Liver (tissue), 9 donors: ENCODE results near the gene AQP9. TPM values are rescaled to one million over a fixed set of nuclear protein-coding genes. Genes with fewer than 3 reads are reported as not detected.
A peak's percentile ranks its signal among the peaks of the same experiment; 100 is the strongest.

Source experiments
- DNase-seq: peaks from one replicate; pipeline ENCODE4 v3.0.0-alpha.2; 2017; ENCODE audit warnings: low spot score
- H3K27ac ChIP-seq, 2 donors: one replicate each; pipeline ENCODE4 v1.7.0; 2013; ENCODE audit warnings: inconsistent platforms in 2 of 2, low read length in 2 of 2, control low read depth in 1 of 2, low read depth in 1 of 2, mild to moderate bottlenecking in 1 of 2
- H3K27me3 ChIP-seq, 4 donors: one replicate each; pipeline versions ENCODE4 v1.6.1 to v1.7.0; 2013; ENCODE audit warnings: low read length in 3 of 4, inconsistent platforms in 1 of 4, mild to moderate bottlenecking in 1 of 4, moderate library complexity in 1 of 4; ENCODE audit not compliant: control insufficient read depth in 4 of 4, insufficient read depth in 4 of 4
- H3K36me3 ChIP-seq, 4 donors: one replicate each; pipeline versions ENCODE4 v1.6.1 to v1.7.0; 2013; ENCODE audit warnings: low read length in 3 of 4, mild to moderate bottlenecking in 3 of 4, low read depth in 1 of 4, moderate library complexity in 1 of 4; ENCODE audit not compliant: control insufficient read depth in 4 of 4, insufficient read depth in 3 of 4
- H3K4me1 ChIP-seq, 4 donors: one replicate each; pipeline versions ENCODE4 v1.6.1 to v1.7.0; 2013; ENCODE audit warnings: low read length in 3 of 4, mild to moderate bottlenecking in 3 of 4, moderate library complexity in 1 of 4; ENCODE audit not compliant: control insufficient read depth in 4 of 4, insufficient read depth in 4 of 4
- H3K4me3 ChIP-seq, 3 donors: one replicate each; pipeline versions ENCODE4 v1.6.1 to v1.7.0; 2013; ENCODE audit warnings: low read length in 3 of 3, control low read depth in 1 of 3, low read depth in 1 of 3, mild to moderate bottlenecking in 1 of 3
- H3K9ac ChIP-seq, 2 donors: one replicate each; pipeline ENCODE4 v1.7.0; 2013; ENCODE audit warnings: low read length in 2 of 2, mild to moderate bottlenecking in 2 of 2, moderate library complexity in 2 of 2, control low read depth in 1 of 2, low read depth in 1 of 2
- H3K9me3 ChIP-seq, 4 donors: one replicate each; pipeline versions ENCODE4 v1.6.1 to v1.7.0; 2013; ENCODE audit warnings: low read length in 3 of 4; ENCODE audit not compliant: control insufficient read depth in 4 of 4
- ATF3 ChIP-seq: IDR thresholded peaks from 2 replicates; pipeline ENCODE4 v1.6.1; 2016; ENCODE audit warnings: antibody characterized with exemption
- CTCF ChIP-seq: fragments of 150-350 bp; IDR thresholded peaks from 2 replicates; pipeline ENCODE4 v1.5.1; 2017; ENCODE audit warnings: improper control_type of control experiment, low read depth, low read length; ENCODE audit not compliant: missing input control
- EGR1 ChIP-seq, 2 donors: IDR thresholded peaks; 2 replicates each; pipeline ENCODE4 v1.6.1; 2016 to 2018; ENCODE audit warnings: antibody characterized with exemption in 2 of 2, low read depth in 2 of 2
- FOXA2 ChIP-seq: IDR thresholded peaks from 2 replicates; pipeline ENCODE4 v1.6.1; 2016; ENCODE audit warnings: antibody characterized with exemption
- HNF4G ChIP-seq: IDR thresholded peaks from 2 replicates; pipeline ENCODE4 v1.6.1; 2016; ENCODE audit warnings: antibody characterized with exemption
- MAX ChIP-seq: IDR thresholded peaks from 2 replicates; pipeline ENCODE4 v1.6.1; 2016; ENCODE audit warnings: antibody characterized with exemption
- NR2F2 ChIP-seq: IDR thresholded peaks from 2 replicates; pipeline ENCODE4 v1.6.1; 2016; ENCODE audit warnings: antibody characterized with exemption
- RAD21 ChIP-seq, 2 donors: IDR thresholded peaks; 2 replicates each; pipeline ENCODE4 v1.6.1; 2016; ENCODE audit warnings: antibody characterized with exemption in 2 of 2, mild to moderate bottlenecking in 2 of 2
- REST ChIP-seq: IDR thresholded peaks from 2 replicates; pipeline ENCODE4 v1.6.1; 2016; ENCODE audit warnings: antibody characterized with exemption, mild to moderate bottlenecking
- RXRA ChIP-seq, 2 donors: IDR thresholded peaks; 2 replicates each; pipeline ENCODE4 v1.6.1; 2017 to 2018; ENCODE audit warnings: antibody characterized with exemption in 2 of 2, mild to moderate bottlenecking in 1 of 2
- ZBTB33 ChIP-seq: IDR thresholded peaks from 2 replicates; pipeline ENCODE4 v1.6.1; 2016; ENCODE audit warnings: antibody characterized with exemption
- WGBS: extraction: QIAGEN DNeasy Blood & Tissue Kit; methylation state at CpG from one replicate; pipeline ENCODE4 v1.1.7; 2013; 5-methylcytosine and 5-hydroxymethylcytosine counted together
- polyA plus RNA-seq, 2 donors: library from polyadenylated mRNA; stranded (reverse) in 1 of 2; unstranded in 1 of 2; fragments of 200-250 nt in 1 of 2; fragments of >200 nt in 1 of 2; fragmentation: Nextera tagmentation in 1 of 2; extraction: Ambion mirVana in 1 of 2; gene quantifications; one replicate each; pipeline versions ENCODE4 v1.2.1 to v1.2.3, GENCODE V29; 2013 to 2015
- total RNA-seq, 2 donors: library from RNA; depleted of rRNA; stranded (reverse); fragments of >200 nt; gene quantifications; one replicate each; pipeline ENCODE4 v1.2.3, GENCODE V29; 2014
- donor health status: healthy.
- donor health status: healthy.
- donor health status: healthy.
- donor health status: healthy.
- donor health status: healthy.

The AQP9 gene
- total and polyA plus RNA-seq, 4 donors = 1.4 to 111 (median 86.6) TPM

GRCh38 chr15:58165661-58166060 is 27.5 kb downstream of the AQP9 start:
- Histone ChIP-seq H3K9me3 (no peaks in the 10 kb centered on the region), H3K27me3 (no peaks in the 10 kb centered on the region), H3K4me1 (peaks cover 0 to 20% (median 8%) of the 10 kb centered on the region in 4 donors), H3K27ac (no peak overlapping the region), H3K9ac (no peak overlapping the region), H3K36me3 (peaks cover 3 to 44% (median 27%) of the 10 kb centered on the region in 4 donors), H3K4me3 (no peak overlapping the region)
- DNase-seq = peak; percentile 52
- TF ChIP-seq CTCF (no peak), RXRA (IDR thresholded peaks at IDR 0.05) (no peak), RAD21 (IDR thresholded peaks at IDR 0.05) (peak; percentile 16 to 46)

- H3K27ac ChIP-seq = no peak overlapping the region
- H3K9me3 ChIP-seq = no peaks in the 10 kb centered on the region
- H3K36me3 ChIP-seq = peaks cover 3 to 42% (median 34%) of the 10 kb centered on the region in 4 donors
- no peak overlapping the region for H3K9ac ChIP-seq
- no peaks in the 10 kb centered on the region for H3K27me3 ChIP-seq
- 78% methylated on average over 3 of the region's 3 CpGs for WGBS
- no peak overlapping the region for H3K4me3 ChIP-seq
- DNase-seq = no peak
- TF ChIP-seq HNF4G (no peak), RXRA (IDR thresholded peaks at IDR 0.05) (no peak), MAX (no peak), FOXA2 (no peak), ATF3 (no peak)
- H3K4me1 ChIP-seq = peaks cover 0 to 13% (median 8%) of the 10 kb centered on the region in 4 donors
These were observed 29.0 kb downstream of the AQP9 start for GRCh38 chr15:58167095-58167691.

GRCh38 chr15:58169934-58170333 is 31.8 kb downstream of the AQP9 start:
- DNase-seq = no peak
- H3K9ac ChIP-seq = no peak overlapping the region
- peaks cover 3 to 64% (median 52%) of the 10 kb centered on the region in 4 donors for H3K36me3 ChIP-seq
- H3K27ac ChIP-seq = no peak overlapping the region
- TF ChIP-seq EGR1 (IDR thresholded peaks at IDR 0.05; ENCODE audit: low read depth in 2 of 2) (no peak), HNF4G (no peak), CTCF (no peak), NR2F2 (no peak), ZBTB33 (no peak), REST (no peak)
- H3K9me3 ChIP-seq = no peaks in the 10 kb centered on the region
- peaks cover 0 to 8% (median 6%) of the 10 kb centered on the region in 4 donors for H3K4me1 ChIP-seq
- no peak overlapping the region for H3K4me3 ChIP-seq
- H3K27me3 ChIP-seq = no peaks in the 10 kb centered on the region
- WGBS = 84% methylated on average over 5 of the region's 5 CpGs
